HG02885 (cell line): Measurements from ENCODE around the gene UBE2V1.
"Not testable (repeated sequence)": the region's sequence is repeated elsewhere in the genome, so short reads cannot be mapped to it uniquely, and the experiment has no call there.

Source experiments
- ATAC-seq: cut with Tn5 transposase; IDR thresholded peaks from one replicate; pipeline ENCODE4 v1.9.1; 2021; ENCODE audit warnings: mild to moderate bottlenecking; ENCODE audit not compliant: unreplicated experiment, poor library complexity

UBE2V1 gene

DNA sequence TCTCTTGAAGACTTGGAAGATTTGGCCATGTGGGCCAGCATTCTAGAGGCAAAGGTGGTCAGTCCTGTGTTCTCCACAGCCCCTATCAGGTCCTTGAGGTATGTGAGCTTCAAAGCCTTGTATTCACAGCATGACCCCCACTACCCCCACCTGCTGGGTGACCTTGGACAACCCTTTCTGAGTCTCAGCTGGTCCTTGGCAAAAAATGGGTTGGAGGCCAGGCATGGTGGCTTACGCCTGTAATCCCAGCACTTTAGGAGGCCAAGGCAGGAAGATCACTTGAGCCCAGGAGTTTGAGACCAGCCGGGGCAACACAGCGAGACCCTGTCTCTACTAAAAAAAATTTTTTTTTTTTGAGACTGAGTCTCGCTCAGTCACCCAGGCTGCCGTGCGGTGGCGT is 42.6 kb downstream of the UBE2V1 start:
- ATAC-seq: no peak

- ATAC-seq: no peak
Observed at GRCh38 chr20:50068041-50068651, 44.8 kb downstream of the UBE2V1 start.

- ATAC-seq: no peak
Observed at GRCh38 chr20:50067461-50067860, 45.5 kb downstream of the UBE2V1 start.

- ATAC-seq: no peak
Observed at GRCh38 chr20:50067018-50067417, 45.9 kb downstream of the UBE2V1 start.

- no peak for ATAC-seq
Observed at GRCh38 chr20:50066161-50066834, 46.7 kb downstream of the UBE2V1 start.

DNA sequence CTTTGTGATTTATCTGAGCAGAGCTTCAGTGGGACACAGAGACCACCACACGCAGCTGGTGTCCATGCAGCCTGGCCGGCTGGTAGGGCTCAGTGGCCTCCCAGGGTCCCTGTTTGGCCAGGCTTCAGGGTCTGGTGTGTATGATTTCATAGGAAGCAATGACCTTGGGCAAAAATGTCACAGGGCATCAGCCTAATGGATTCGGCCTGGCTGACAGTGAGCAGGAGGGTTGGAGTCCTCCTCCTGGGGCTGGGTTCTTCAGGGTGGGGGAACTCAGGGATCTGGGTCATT is 47.7 kb downstream of the UBE2V1 start:
- no peak for ATAC-seq

DNA sequence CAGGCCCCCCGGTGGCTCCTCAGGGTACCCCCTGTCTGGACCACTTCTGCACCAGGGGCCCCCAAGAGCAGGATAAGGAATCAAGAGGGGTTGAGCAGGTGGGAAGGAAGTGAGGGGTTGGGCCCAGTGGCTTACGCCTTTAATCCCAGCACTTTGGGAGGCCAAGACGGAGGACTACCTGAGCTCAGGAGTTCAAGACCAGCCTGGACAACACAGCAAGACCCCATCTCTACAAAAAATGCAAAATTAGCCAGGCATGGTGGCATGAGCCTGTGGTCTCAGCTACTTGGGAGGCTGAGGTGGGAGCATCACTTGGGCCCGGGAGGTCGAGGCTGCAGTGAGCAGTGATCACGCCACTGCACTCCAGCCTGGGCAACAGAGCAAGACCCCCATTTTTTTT is 49.2 kb downstream of the UBE2V1 start:
- ATAC-seq: not testable (repeated sequence)

DNA sequence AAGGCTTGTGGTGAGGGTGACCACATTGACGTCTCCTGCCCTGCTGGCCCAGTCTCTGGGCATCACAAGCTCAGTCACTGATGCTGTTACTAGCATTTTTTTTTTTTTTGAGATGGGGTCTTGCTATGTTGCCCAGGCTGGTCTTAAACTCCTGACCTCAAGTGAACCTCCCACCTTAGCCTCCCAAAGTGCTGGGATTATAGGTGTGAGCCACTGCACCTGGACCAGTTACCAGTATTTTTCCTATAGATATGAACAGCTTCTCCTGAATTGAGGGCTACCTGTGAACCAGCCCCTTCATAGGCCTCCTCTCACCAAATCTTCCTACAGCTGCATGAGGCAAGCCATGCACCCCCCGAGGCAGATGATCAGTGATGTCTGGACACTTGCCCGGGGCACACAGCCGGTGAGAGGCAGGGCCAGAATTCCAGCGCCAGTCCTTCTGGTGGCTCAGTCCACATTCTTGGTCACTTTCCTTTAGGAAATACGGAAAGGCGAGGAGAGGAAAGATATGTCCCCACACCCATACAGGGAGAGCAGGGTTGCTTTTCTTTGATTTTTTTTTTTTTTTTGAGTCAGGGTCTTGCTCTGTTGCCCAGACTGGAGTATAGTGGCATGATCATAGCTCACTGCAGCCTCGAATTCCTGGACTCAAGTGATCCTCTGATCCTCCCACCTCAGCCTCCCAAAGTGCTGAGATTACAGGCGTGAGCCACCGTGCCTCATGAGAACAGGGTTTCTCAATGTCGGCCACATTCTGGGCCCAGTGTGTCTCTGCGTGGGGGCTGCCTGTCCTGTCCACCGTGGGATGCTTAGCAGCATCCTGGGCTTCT is 50.7 kb downstream of the UBE2V1 start:
- ATAC-seq: no peak

DNA sequence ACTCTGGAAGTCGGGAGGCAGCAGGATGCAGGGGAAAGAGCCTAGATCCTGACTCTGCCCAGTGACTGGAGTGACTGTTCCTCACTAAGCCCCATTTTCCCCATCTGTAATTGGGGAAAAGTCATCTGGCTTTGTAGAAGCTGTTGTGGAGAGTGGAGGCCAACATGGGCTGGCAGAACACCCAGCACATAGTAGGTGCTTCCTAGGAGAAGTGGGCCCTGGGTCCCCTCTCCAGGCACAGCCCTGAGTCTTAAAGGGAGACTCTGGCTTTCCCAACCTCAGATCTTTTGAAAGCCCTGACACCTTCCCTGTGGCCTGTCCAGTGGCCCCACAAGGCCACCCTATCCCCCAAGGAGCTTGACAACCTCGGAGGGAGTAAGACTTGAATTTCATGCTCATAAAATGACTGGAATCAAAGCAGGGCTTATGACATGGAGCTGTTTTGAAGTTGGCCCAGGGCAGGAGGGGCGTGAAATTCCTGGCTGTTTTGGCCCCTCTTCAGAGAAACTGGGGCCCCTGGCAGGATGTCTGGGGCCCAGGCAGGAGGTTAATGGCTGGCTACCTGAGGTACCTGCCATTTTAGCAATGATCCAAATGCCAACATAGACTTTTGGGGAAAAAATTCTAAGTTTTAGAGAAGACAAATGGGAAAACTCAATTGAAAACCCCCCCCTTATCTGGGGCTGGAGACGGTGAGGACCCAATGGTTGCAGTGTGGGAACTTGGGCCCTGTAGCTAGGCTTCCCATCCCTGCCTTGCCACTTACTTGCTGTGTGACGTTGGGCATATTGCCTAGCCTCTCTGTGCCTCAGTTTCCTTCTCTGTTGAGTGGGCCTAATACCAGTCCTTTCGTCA is 51.6 kb downstream of the UBE2V1 start:
- ATAC-seq: no peak

DNA sequence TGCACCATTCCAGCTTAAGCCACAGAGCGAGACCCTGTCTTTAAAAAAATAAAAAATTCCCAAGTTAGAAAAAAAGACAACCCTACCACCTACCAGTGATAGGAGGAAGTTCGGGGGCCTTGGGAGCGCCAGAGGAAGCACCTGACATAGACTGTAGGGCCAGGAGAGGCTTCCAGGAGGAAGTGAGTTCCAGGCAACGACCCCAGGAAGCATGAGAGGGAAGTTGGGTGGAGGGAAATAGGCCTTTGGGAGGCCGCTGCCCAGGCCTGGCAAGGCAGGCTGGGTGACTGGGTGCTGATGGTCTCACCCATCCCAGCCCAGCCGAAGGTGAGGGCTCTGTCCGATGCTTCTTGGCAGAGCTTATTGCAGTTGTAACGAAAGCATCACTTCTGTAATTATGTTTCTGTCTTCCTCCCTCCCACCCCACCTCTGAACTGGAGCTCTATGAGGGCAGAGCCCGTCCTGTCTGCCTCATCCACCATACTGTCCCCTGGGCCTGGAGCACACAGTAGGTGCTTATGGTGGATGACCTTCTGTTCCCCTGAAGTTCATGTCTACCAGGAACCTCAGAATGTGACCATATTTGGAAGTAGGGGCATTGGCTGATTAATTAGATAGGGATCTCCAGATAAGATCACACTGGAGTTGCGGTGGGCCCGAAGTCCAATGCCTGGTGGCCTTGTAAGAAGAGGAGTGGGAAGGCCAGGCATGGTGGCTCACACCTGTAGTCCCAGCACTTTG is 54.1 kb downstream of the UBE2V1 start:
- ATAC-seq: no peak

DNA sequence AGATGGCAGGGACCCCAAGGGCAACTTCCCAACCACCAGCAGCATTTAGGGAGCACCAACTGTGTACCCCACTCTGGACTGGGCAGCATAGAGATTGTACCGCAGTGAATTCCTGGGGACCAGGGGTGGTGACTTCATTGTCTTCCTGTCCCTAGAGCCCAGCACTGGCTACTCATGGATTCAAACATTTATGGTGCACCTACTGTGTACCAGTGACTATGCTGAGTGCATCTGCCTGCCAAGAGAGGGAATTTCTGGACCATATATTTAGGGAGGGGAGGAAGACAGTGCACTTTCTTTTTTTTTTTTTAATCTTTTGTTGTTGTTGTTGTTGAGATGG is 55.3 kb downstream of the UBE2V1 start:
- no peak for ATAC-seq

- no peak for ATAC-seq
Observed at GRCh38 chr20:50056951-50057713, 55.8 kb downstream of the UBE2V1 start.

- no peak for ATAC-seq
Observed at GRCh38 chr20:50056408-50056926, 56.5 kb downstream of the UBE2V1 start.

GRCh38 chr20:50055524-50056083 is 57.3 kb downstream of the UBE2V1 start:
- no peak for ATAC-seq

DNA sequence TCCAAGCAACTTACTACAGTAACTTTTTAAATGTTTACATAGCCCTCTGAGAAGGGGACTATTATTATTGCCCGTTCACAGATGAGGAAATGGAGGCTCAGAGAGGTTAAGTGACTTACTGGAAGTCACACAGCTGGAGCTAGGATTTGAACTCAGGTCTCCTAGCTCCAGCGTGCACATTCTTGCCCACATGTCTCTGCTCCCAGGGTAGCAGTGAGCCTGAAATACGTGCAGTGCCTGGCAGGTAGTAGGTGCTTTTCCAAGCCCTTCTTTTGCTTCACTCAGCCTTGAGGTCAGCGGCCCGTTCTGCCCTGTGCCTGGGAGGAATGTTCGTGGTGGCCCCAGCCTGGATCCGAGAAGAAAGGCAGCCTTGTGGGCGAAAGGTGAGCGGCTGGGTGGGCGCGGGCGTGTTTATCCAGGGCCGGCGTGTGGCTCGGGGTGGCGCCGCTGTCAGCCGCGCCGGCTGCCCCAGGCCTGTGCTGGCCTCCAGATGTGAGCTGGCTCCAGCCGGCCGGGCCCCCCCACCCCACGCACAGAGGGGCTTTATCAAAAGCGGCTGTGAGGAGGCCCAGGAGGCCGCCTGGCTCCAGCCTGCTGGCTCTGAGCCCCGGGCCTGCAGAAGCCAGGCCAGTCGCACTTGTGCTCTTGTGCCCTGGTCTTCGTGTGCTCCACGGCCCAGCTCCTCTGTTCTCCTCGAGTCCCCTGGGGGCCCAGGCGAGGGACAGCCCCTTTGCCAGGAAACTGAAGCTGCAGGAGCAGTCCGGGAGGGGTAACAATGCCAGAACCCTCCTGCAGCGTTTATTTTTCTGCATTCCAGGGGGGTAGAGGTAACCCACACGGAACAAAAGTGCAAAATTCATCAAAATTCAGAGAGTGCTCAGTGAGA is 58.1 kb downstream of the UBE2V1 start:
- ATAC-seq: no peak

DNA sequence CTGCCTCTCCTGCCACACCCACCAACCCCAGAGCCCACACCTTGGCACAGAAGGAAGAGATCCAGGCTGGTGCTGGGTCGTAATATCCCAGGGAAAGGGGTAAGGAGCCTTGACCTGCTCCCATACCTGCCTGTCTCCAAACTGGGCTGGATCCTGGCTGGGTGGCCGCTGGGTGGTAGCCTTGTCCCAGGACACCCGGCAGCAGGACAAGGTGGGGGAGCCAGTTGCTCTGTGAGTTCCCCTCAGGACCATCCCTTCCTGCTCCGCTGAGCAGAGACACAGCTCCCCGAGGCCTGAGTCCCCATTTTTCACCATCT is 58.8 kb downstream of the UBE2V1 start:
- ATAC-seq: no peak

GRCh38 chr20:50053362-50054230 is 59.4 kb downstream of the UBE2V1 start:
- no peak for ATAC-seq
